Spleen (tissue), 7 donors: ENCODE measurements around the gene SLC25A26.

Experiments
- CTCF ChIP-seq, 11 experiments: fragments of 200-600 bp in 7 of 11; fragments of 450-650 bp in 4 of 11; sonication (generic) in 4 of 11; IDR thresholded peaks in 8 of 11; conservative IDR thresholded peaks in 3 of 11; 1 replicate in 7 of 11; 2 replicates in 4 of 11; pipeline versions ENCODE4 v1.4.0 to v1.8.0; 2016 to 2021; ENCODE audit warnings: antibody characterized with exemption in 11 of 11, inconsistent platforms in 4 of 11, mild to moderate bottlenecking in 1 of 11
- POLR2A ChIP-seq, 3 donors: fragments of 450-650 bp; IDR thresholded peaks; one replicate each; pipeline ENCODE4 v1.5.1; 2017; ENCODE audit warnings: antibody characterized with exemption in 3 of 3, mild to moderate bottlenecking in 1 of 3
- donor health status: DM: no; HTN: no; CAD: no; lungs with moderate emphysema.
- donor health status: DM: no; HTN: no; CAD: no.
- donor health status: DM: no; HTN: no; CAD: no.

GRCh38 chr3:66265649-66266048 lies 44.8 kb downstream of the SLC25A26 start:
- TF ChIP-seq POLR2A (IDR thresholded peaks at IDR 0.05) (no peak), CTCF (IDR thresholded peaks at IDR 0.05 in 8 of 11, conservative IDR thresholded peaks at IDR 0.05 in 3 of 11) (no peak)
